OCI-LY3 (cell line): ENCODE results near the gene ZNF518A.

ENCODE experiments used
- EZH2phosphoT487 ChIP-seq: fragments of 200-600 bp; shearing (Covaris generic); IDR thresholded peaks from 2 replicates; pipeline ENCODE4 v1.6.1; 2018; ENCODE audit warnings: antibody characterized with exemption, mixed run types, low read depth
- TF ChIP-seq, protein P1 (sequence below): fragments of 200-600, 300-600 bp; sonication (generic); IDR thresholded peaks from 2 replicates; pipeline ENCODE4 v1.5.1; 2014; ENCODE audit warnings: antibody characterized with exemption, low read length, low read depth

DNA sequence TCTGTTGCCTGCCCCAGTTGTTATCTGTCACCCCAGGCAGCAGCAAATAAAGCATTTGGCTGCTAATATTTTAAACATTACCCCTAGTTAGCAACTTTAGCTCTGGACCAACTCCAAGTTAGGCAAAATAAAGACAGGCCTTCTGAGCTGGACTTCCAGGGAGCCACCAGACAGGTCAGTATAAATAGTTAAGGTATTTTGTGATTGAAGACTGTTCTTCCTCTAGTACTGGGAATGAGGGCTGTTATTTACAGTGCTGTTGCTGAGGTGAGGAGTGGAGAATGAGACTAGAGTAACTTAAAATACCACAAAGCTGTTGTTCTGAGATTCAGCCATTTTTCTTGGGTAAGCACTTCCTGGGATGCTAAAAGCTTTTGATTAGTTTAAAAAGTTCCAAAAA is 40.1 kb downstream of the ZNF518A start:
- TF ChIP-seq, protein P1, sequence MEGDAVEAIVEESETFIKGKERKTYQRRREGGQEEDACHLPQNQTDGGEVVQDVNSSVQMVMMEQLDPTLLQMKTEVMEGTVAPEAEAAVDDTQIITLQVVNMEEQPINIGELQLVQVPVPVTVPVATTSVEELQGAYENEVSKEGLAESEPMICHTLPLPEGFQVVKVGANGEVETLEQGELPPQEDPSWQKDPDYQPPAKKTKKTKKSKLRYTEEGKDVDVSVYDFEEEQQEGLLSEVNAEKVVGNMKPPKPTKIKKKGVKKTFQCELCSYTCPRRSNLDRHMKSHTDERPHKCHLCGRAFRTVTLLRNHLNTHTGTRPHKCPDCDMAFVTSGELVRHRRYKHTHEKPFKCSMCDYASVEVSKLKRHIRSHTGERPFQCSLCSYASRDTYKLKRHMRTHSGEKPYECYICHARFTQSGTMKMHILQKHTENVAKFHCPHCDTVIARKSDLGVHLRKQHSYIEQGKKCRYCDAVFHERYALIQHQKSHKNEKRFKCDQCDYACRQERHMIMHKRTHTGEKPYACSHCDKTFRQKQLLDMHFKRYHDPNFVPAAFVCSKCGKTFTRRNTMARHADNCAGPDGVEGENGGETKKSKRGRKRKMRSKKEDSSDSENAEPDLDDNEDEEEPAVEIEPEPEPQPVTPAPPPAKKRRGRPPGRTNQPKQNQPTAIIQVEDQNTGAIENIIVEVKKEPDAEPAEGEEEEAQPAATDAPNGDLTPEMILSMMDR: no peak
- TF ChIP-seq EZH2phosphoT487: no peak
